Smooth muscle cell (in vitro differentiated cells): ENCODE measurements around the gene RAP1GAP2. TPM values are rescaled to one million over a fixed set of nuclear protein-coding genes. Genes with fewer than 3 reads are reported as not detected.

Experiments used
- DNase-seq: peaks from one replicate; lab custom pipeline; 2025; ENCODE audit not compliant: unreplicated experiment; lab: John Stamatoyannopoulos, UW
- H2AFZ ChIP-seq: fragments of 200-600 bp; sonication (generic); 2 replicates; pipeline ENCODE4 v1.6.0; 2016; ENCODE audit warnings: antibody characterized with exemption, low read depth, mild to moderate bottlenecking
- H3F3A ChIP-seq: fragments of 200-600 bp; sonication (generic); 2 replicates; pipeline ENCODE4 v1.6.0; 2017; ENCODE audit warnings: antibody characterized with exemption, low read depth
- H3K27ac ChIP-seq: fragments of 200-600 bp; sonication (generic); 2 replicates; pipeline ENCODE4 v1.5.1; 2016; ENCODE audit warnings: low read depth, mild to moderate bottlenecking
- H3K27me3 ChIP-seq: fragments of 200-600 bp; sonication (generic); 2 replicates; pipeline ENCODE4 v1.6.1; 2016; ENCODE audit warnings: low read depth, mild to moderate bottlenecking
- H3K36me3 ChIP-seq: fragments of 200-600 bp; sonication (generic); 2 replicates; pipeline ENCODE4 v1.5.1; 2016; ENCODE audit warnings: low read depth
- H3K4me1 ChIP-seq: fragments of 200-600 bp; sonication (generic); 2 replicates; pipeline ENCODE4 v1.5.1; 2016; ENCODE audit warnings: low read depth
- H3K4me2 ChIP-seq: fragments of 200-600 bp; sonication (generic); 2 replicates; pipeline ENCODE4 v1.6.0; 2016; ENCODE audit warnings: mild to moderate bottlenecking
- H3K4me3 ChIP-seq: fragments of 200-600 bp; sonication (generic); 2 replicates; pipeline ENCODE4 v1.5.1; 2016; ENCODE audit warnings: mild to moderate bottlenecking
- H3K79me2 ChIP-seq: fragments of 200-600 bp; sonication (generic); 2 replicates; pipeline ENCODE4 v1.6.0; 2016; ENCODE audit warnings: low read depth, mild to moderate bottlenecking
- H3K9ac ChIP-seq: fragments of 200-600 bp; sonication (generic); 2 replicates; pipeline ENCODE4 v1.6.0; 2016; ENCODE audit warnings: low read depth
- H3K9me3 ChIP-seq: fragments of 200-600 bp; sonication (generic); replicated peaks from 2 replicates; pipeline ENCODE4 v1.5.1; 2016; ENCODE audit warnings: low read depth
- H4K20me1 ChIP-seq: fragments of 200-600 bp; sonication (generic); 2 replicates; pipeline ENCODE4 v1.6.0; 2016; ENCODE audit warnings: low read depth
- CTCF ChIP-seq: fragments of 200-600 bp; sonication (generic); IDR thresholded peaks from 2 replicates; pipeline ENCODE4 v1.5.1; 2017; ENCODE audit warnings: borderline replicate concordance, mild to moderate bottlenecking, antibody characterized with exemption; ENCODE audit not compliant: insufficient read depth, poor library complexity, severe bottlenecking
- WGBS: methylation state at CpG from one replicate; pipeline ENCODE4 v1.1.7; 2016; ENCODE audit warnings: low lambda C conversion rate; 5-methylcytosine and 5-hydroxymethylcytosine counted together
- polyA plus RNA-seq: library from polyadenylated mRNA; unstranded; fragments of >200 nt; fragmentation: Nextera tagmentation; extraction: Ambion mirVana; gene quantifications from 2 replicates; pipeline ENCODE4 v1.2.1, GENCODE V29; 2016
- total RNA-seq: library from RNA; depleted of rRNA; stranded (reverse); fragments of >200 nt; gene quantifications from 2 replicates; pipeline ENCODE4 v1.2.3, GENCODE V29; 2014

RAP1GAP2 gene
- total and polyA plus RNA-seq, 2 experiments from 2014 or later = 0.31 to 0.99 TPM

- WGBS = 67% methylated on average over 14 of the region's 14 CpGs
- H3K27ac ChIP-seq = no peak overlapping the region
- no peaks in the 10 kb centered on the region for H3K79me2 ChIP-seq
- H3K9ac ChIP-seq = no peak overlapping the region
- H3K4me1 ChIP-seq = no peaks in the 10 kb centered on the region
- no peaks in the 10 kb centered on the region for H4K20me1 ChIP-seq
- TF ChIP-seq CTCF = no peak
- DNase-seq = no peak
- no peaks in the 10 kb centered on the region for H3F3A ChIP-seq
- H3K4me3 ChIP-seq = no peak overlapping the region
- H2AFZ ChIP-seq = no peak overlapping the region
- no peaks in the 10 kb centered on the region for H3K27me3 ChIP-seq
- H3K4me2 ChIP-seq = no peak overlapping the region
- no peaks in the 10 kb centered on the region for H3K9me3 ChIP-seq
- H3K36me3 ChIP-seq = no peaks in the 10 kb centered on the region
Measured at GRCh38 chr17:2803386-2803785, 7.1 kb downstream of the RAP1GAP2 start.

- WGBS = 62% methylated on average over 4 of the region's 4 CpGs
- Histone ChIP-seq H3K4me1 (no peaks in the 10 kb centered on the region), H3K9ac (no peak overlapping the region), H3K27ac (no peak overlapping the region), H3K79me2 (no peaks in the 10 kb centered on the region), H3K9me3 (no peaks in the 10 kb centered on the region), H3K4me3 (no peak overlapping the region), H2AFZ (no peak overlapping the region), H3K4me2 (no peak overlapping the region), H3K36me3 (no peaks in the 10 kb centered on the region), H3K27me3 (no peaks in the 10 kb centered on the region), H3F3A (no peaks in the 10 kb centered on the region), H4K20me1 (no peaks in the 10 kb centered on the region)
- DNase-seq = no peak
- no peak for TF ChIP-seq CTCF
Measured at GRCh38 chr17:2803971-2804370, 7.7 kb downstream of the RAP1GAP2 start.

- Histone ChIP-seq H3K4me3 (no peak overlapping the region), H3K79me2 (no peaks in the 10 kb centered on the region), H3F3A (no peaks in the 10 kb centered on the region), H3K27ac (no peak overlapping the region), H2AFZ (no peak overlapping the region), H3K36me3 (no peaks in the 10 kb centered on the region), H3K4me1 (no peaks in the 10 kb centered on the region), H3K4me2 (no peak overlapping the region), H3K9me3 (no peaks in the 10 kb centered on the region), H3K27me3 (no peaks in the 10 kb centered on the region), H4K20me1 (no peaks in the 10 kb centered on the region), H3K9ac (no peak overlapping the region)
- 95% methylated on average over 7 of the region's 7 CpGs for WGBS
- no peak for DNase-seq
- TF ChIP-seq CTCF = no peak
Measured at GRCh38 chr17:2804912-2805311, 8.7 kb downstream of the RAP1GAP2 start.

GRCh38 chr17:2805961-2806360, 9.7 kb downstream of the RAP1GAP2 start:
- Histone ChIP-seq H3K4me3 (no peak overlapping the region), H3K36me3 (no peaks in the 10 kb centered on the region), H4K20me1 (no peaks in the 10 kb centered on the region), H3K27me3 (no peaks in the 10 kb centered on the region), H3K9ac (no peak overlapping the region), H3F3A (no peaks in the 10 kb centered on the region), H2AFZ (no peak overlapping the region), H3K9me3 (no peaks in the 10 kb centered on the region), H3K79me2 (no peaks in the 10 kb centered on the region), H3K27ac (no peak overlapping the region), H3K4me1 (no peaks in the 10 kb centered on the region), H3K4me2 (no peak overlapping the region)
- no peak for TF ChIP-seq CTCF
- DNase-seq = no peak
- WGBS = 83% methylated on average over 3 of the region's 3 CpGs
